Cerebellar cortex (tissue), 1 donor: Measurements from ENCODE around the gene PELO.
"Not testable (repeated sequence)": the region's sequence is repeated elsewhere in the genome, so short reads cannot be mapped to it uniquely, and the experiment has no call there.

ENCODE experiments used
- DNase-seq: peaks from one replicate; pipeline ENCODE4 v3.0.0-alpha.2; 2015; ENCODE audit warnings: low spot score

PELO gene

GRCh38 chr5:52787600-52788504 lies at the start of gene PELO, which contains the start of gene ITGA1:
TSS of gene PELO (plus strand) at chr5:52787916. CDS start at chr5:52800395, 12,479 bp downstream.
TSS of gene ITGA1 (plus strand) at chr5:52787916. CDS start at chr5:52788354, 438 bp downstream.
- DNase-seq = peak; percentile 26

GRCh38 chr5:52738095-52738506 lies 49.6 kb upstream of the PELO start:
- no peak for DNase-seq

- DNase-seq = no peak
Measured at GRCh38 chr5:52740007-52740406, 47.7 kb upstream of the PELO start.

GRCh38 chr5:52743012-52743411 lies 44.7 kb upstream of the PELO start:
- no peak for DNase-seq

GRCh38 chr5:52743529-52743928 lies 44.2 kb upstream of the PELO start:
- DNase-seq = no peak

- DNase-seq = no peak
Measured at GRCh38 chr5:52743970-52744369, 43.7 kb upstream of the PELO start.

- not testable (repeated sequence) for DNase-seq
Measured at GRCh38 chr5:52744867-52745458, 42.8 kb upstream of the PELO start.

- no peak for DNase-seq
Measured at GRCh38 chr5:52746539-52746938, 41.2 kb upstream of the PELO start.

GRCh38 chr5:52748590-52748989 lies 39.1 kb upstream of the PELO start:
- DNase-seq = no peak

GRCh38 chr5:52749666-52750065 lies 38.0 kb upstream of the PELO start:
- no peak for DNase-seq

GRCh38 chr5:52751137-52751536 lies 36.6 kb upstream of the PELO start:
- DNase-seq = no peak

GRCh38 chr5:52754051-52754450 lies 33.7 kb upstream of the PELO start:
- DNase-seq = no peak

GRCh38 chr5:52757527-52757926 lies 30.2 kb upstream of the PELO start:
- no peak for DNase-seq

GRCh38 chr5:52758014-52758413 lies 29.7 kb upstream of the PELO start:
- no peak for DNase-seq

GRCh38 chr5:52759331-52759730 lies 28.4 kb upstream of the PELO start:
- no peak for DNase-seq

GRCh38 chr5:52760695-52761366 lies 26.9 kb upstream of the PELO start:
- DNase-seq = no peak

- DNase-seq = no peak
Measured at GRCh38 chr5:52767217-52767743, 20.4 kb upstream of the PELO start.

GRCh38 chr5:52767766-52768480 lies 19.8 kb upstream of the PELO start:
- no peak for DNase-seq

GRCh38 chr5:52769061-52769460 lies 18.7 kb upstream of the PELO start:
- DNase-seq = no peak

- no peak for DNase-seq
Measured at GRCh38 chr5:52770287-52770939, 17.3 kb upstream of the PELO start.

GRCh38 chr5:52771343-52772039 lies 16.2 kb upstream of the PELO start:
- no peak for DNase-seq
